BLaER1 (cell line): Measurements from ENCODE around the gene SH3GL2.

ENCODE experiments used
- H3K27ac ChIP-seq: shearing (Covaris generic); formaldehyde crosslinking; 2 replicates; pipeline ENCODE4 v1.8.1; 2022
- H3K27me3 ChIP-seq: shearing (Covaris generic); formaldehyde crosslinking; 2 replicates; pipeline ENCODE4 v1.8.1; 2022
- H3K36me3 ChIP-seq: shearing (Covaris generic); formaldehyde crosslinking; 2 replicates; pipeline ENCODE4 v1.8.1; 2022
- H3K4me1 ChIP-seq: shearing (Covaris generic); formaldehyde crosslinking; 2 replicates; pipeline ENCODE4 v1.8.1; 2022
- H3K4me2 ChIP-seq: shearing (Covaris generic); formaldehyde crosslinking; 2 replicates; pipeline ENCODE4 v1.8.1; 2022
- H3K4me3 ChIP-seq: shearing (Covaris generic); formaldehyde crosslinking; 2 replicates; pipeline ENCODE4 v1.8.1; 2022
- H3K9ac ChIP-seq: shearing (Covaris generic); formaldehyde crosslinking; 2 replicates; pipeline ENCODE4 v1.8.1; 2022
- H3K9me3 ChIP-seq: shearing (Covaris generic); formaldehyde crosslinking; 2 replicates; pipeline ENCODE4 v1.8.1; 2022
- H4K20me1 ChIP-seq: shearing (Covaris generic); formaldehyde crosslinking; 2 replicates; pipeline ENCODE4 v1.8.1; 2022
- Cebpa-rat ChIP-seq: shearing (Covaris generic); IDR thresholded peaks from 2 replicates; pipeline ENCODE4 v1.8.1; 2022

The SH3GL2 gene

GRCh38 chr9:17574342-17574741 is 4.5 kb upstream of the SH3GL2 start:
- no peak for TF ChIP-seq Cebpa-rat
- no peak overlapping the region for H3K9ac ChIP-seq
- H3K4me1 ChIP-seq, result 0 out of 2 replicates have a peak, but pooled peaks cover 4% of the 10 kb centered on the region
- no peak overlapping the region for H3K4me3 ChIP-seq
- no peaks in the 10 kb centered on the region for H3K27me3 ChIP-seq
- peaks cover 10% of the 10 kb centered on the region for H3K9me3 ChIP-seq
- H3K27ac ChIP-seq, result no peak overlapping the region
- H3K4me2 ChIP-seq, result no peak overlapping the region
- H4K20me1 ChIP-seq, result no peaks in the 10 kb centered on the region
- H3K36me3 ChIP-seq, result no peaks in the 10 kb centered on the region

- Histone ChIP-seq H3K4me1 (no peaks in the 10 kb centered on the region), H3K36me3 (no peaks in the 10 kb centered on the region), H3K4me3 (no peak overlapping the region), H4K20me1 (no peaks in the 10 kb centered on the region), H3K9ac (no peak overlapping the region), H3K9me3 (peaks cover 13% of the 10 kb centered on the region), H3K27me3 (no peaks in the 10 kb centered on the region), H3K4me2 (no peak overlapping the region), H3K27ac (no peak overlapping the region)
- TF ChIP-seq Cebpa-rat, result no peak
Observed at GRCh38 chr9:17578577-17578910, 322 bp upstream of the SH3GL2 start.

GRCh38 chr9:17580119-17580518 is 1.3 kb downstream of the SH3GL2 start:
- peaks cover 13% of the 10 kb centered on the region for H3K9me3 ChIP-seq
- no peak overlapping the region for H3K4me2 ChIP-seq
- H3K36me3 ChIP-seq, result no peaks in the 10 kb centered on the region
- H3K27me3 ChIP-seq, result no peaks in the 10 kb centered on the region
- H3K9ac ChIP-seq, result no peak overlapping the region
- H3K27ac ChIP-seq, result no peak overlapping the region
- H3K4me3 ChIP-seq, result no peak overlapping the region
- H4K20me1 ChIP-seq, result no peaks in the 10 kb centered on the region
- H3K4me1 ChIP-seq, result no peaks in the 10 kb centered on the region
- TF ChIP-seq Cebpa-rat, result no peak

- Histone ChIP-seq H3K27ac (no peak overlapping the region), H3K4me2 (no peak overlapping the region), H3K4me1 (no peaks in the 10 kb centered on the region), H3K4me3 (no peak overlapping the region), H3K36me3 (no peaks in the 10 kb centered on the region), H3K9ac (no peak overlapping the region), H3K9me3 (0 out of 2 replicates have a peak, but pooled peaks cover 7% of the 10 kb centered on the region), H3K27me3 (no peaks in the 10 kb centered on the region), H4K20me1 (no peaks in the 10 kb centered on the region)
- TF ChIP-seq Cebpa-rat, result no peak
Observed at GRCh38 chr9:17587113-17587512, 8.2 kb downstream of the SH3GL2 start.

- H4K20me1 ChIP-seq, result no peaks in the 10 kb centered on the region
- H3K36me3 ChIP-seq, result no peaks in the 10 kb centered on the region
- H3K9me3 ChIP-seq, result 0 out of 2 replicates have a peak, but pooled peaks cover 7% of the 10 kb centered on the region
- no peaks in the 10 kb centered on the region for H3K27me3 ChIP-seq
- no peak overlapping the region for H3K27ac ChIP-seq
- H3K4me1 ChIP-seq, result no peaks in the 10 kb centered on the region
- no peak overlapping the region for H3K4me3 ChIP-seq
- no peak overlapping the region for H3K4me2 ChIP-seq
- no peak overlapping the region for H3K9ac ChIP-seq
- no peak for TF ChIP-seq Cebpa-rat
Observed at GRCh38 chr9:17588395-17588794, 9.5 kb downstream of the SH3GL2 start.

- 0 out of 2 replicates have a peak, but pooled peaks cover 7% of the 10 kb centered on the region for H3K9me3 ChIP-seq
- no peaks in the 10 kb centered on the region for H3K4me1 ChIP-seq
- no peak overlapping the region for H3K4me3 ChIP-seq
- no peak overlapping the region for H3K9ac ChIP-seq
- H3K27me3 ChIP-seq, result no peaks in the 10 kb centered on the region
- H3K36me3 ChIP-seq, result no peaks in the 10 kb centered on the region
- no peak overlapping the region for H3K4me2 ChIP-seq
- no peak for TF ChIP-seq Cebpa-rat
- no peak overlapping the region for H3K27ac ChIP-seq
- no peaks in the 10 kb centered on the region for H4K20me1 ChIP-seq
Observed at GRCh38 chr9:17588941-17589340, 10.1 kb downstream of the SH3GL2 start.

GRCh38 chr9:17589771-17590170 is 10.9 kb downstream of the SH3GL2 start:
- H3K27me3 ChIP-seq, result no peaks in the 10 kb centered on the region
- H3K36me3 ChIP-seq, result no peaks in the 10 kb centered on the region
- H3K27ac ChIP-seq, result no peak overlapping the region
- H3K4me2 ChIP-seq, result no peak overlapping the region
- 0 out of 2 replicates have a peak, but pooled peaks cover 7% of the 10 kb centered on the region for H3K9me3 ChIP-seq
- no peak for TF ChIP-seq Cebpa-rat
- H3K9ac ChIP-seq, result no peak overlapping the region
- H3K4me3 ChIP-seq, result no peak overlapping the region
- H3K4me1 ChIP-seq, result no peaks in the 10 kb centered on the region
- H4K20me1 ChIP-seq, result no peaks in the 10 kb centered on the region

GRCh38 chr9:17594961-17595360 is 16.1 kb downstream of the SH3GL2 start:
- Histone ChIP-seq H3K36me3 (no peaks in the 10 kb centered on the region), H3K4me1 (no peaks in the 10 kb centered on the region), H3K27me3 (no peaks in the 10 kb centered on the region), H4K20me1 (no peaks in the 10 kb centered on the region), H3K4me2 (no peak overlapping the region), H3K27ac (no peak overlapping the region), H3K9ac (no peak overlapping the region), H3K9me3 (no peaks in the 10 kb centered on the region), H3K4me3 (no peak overlapping the region)
- no peak for TF ChIP-seq Cebpa-rat

GRCh38 chr9:17597977-17598376 is 19.1 kb downstream of the SH3GL2 start:
- no peak overlapping the region for H3K9ac ChIP-seq
- H3K4me2 ChIP-seq, result no peak overlapping the region
- no peaks in the 10 kb centered on the region for H4K20me1 ChIP-seq
- no peaks in the 10 kb centered on the region for H3K36me3 ChIP-seq
- no peaks in the 10 kb centered on the region for H3K9me3 ChIP-seq
- H3K4me1 ChIP-seq, result no peaks in the 10 kb centered on the region
- H3K27ac ChIP-seq, result no peak overlapping the region
- no peak for TF ChIP-seq Cebpa-rat
- no peaks in the 10 kb centered on the region for H3K27me3 ChIP-seq
- H3K4me3 ChIP-seq, result no peak overlapping the region

GRCh38 chr9:17600962-17601593 is 22.2 kb downstream of the SH3GL2 start:
- Histone ChIP-seq H3K27ac (no peak overlapping the region), H3K9me3 (no peaks in the 10 kb centered on the region), H3K9ac (no peak overlapping the region), H3K4me1 (no peaks in the 10 kb centered on the region), H3K27me3 (no peaks in the 10 kb centered on the region), H3K4me3 (no peak overlapping the region), H3K36me3 (no peaks in the 10 kb centered on the region), H3K4me2 (no peak overlapping the region), H4K20me1 (no peaks in the 10 kb centered on the region)
- TF ChIP-seq Cebpa-rat, result no peak

GRCh38 chr9:17604556-17604955 is 25.7 kb downstream of the SH3GL2 start:
- no peaks in the 10 kb centered on the region for H3K36me3 ChIP-seq
- H3K27me3 ChIP-seq, result no peaks in the 10 kb centered on the region
- no peaks in the 10 kb centered on the region for H4K20me1 ChIP-seq
- H3K27ac ChIP-seq, result no peak overlapping the region
- no peaks in the 10 kb centered on the region for H3K4me1 ChIP-seq
- no peak overlapping the region for H3K4me3 ChIP-seq
- no peak for TF ChIP-seq Cebpa-rat
- no peak overlapping the region for H3K9ac ChIP-seq
- H3K9me3 ChIP-seq, result no peaks in the 10 kb centered on the region
- no peak overlapping the region for H3K4me2 ChIP-seq
